Endothelial cell (in vitro differentiated cells): Measurements from ENCODE around the gene RNASE7. TPM values are rescaled to one million over a fixed set of nuclear protein-coding genes. Genes with fewer than 3 reads are reported as not detected.
"Not testable (repeated sequence)": the region's sequence is repeated elsewhere in the genome, so short reads cannot be mapped to it uniquely, and the experiment has no call there.

Experiments used
- DNase-seq: peaks from one replicate; pipeline ENCODE4 v3.0.0; 2021; ENCODE audit warnings: low spot score
- H3K27ac Mint-ChIP-seq: one replicate; pipeline ENCODE4 v1.8.0; 2021; ENCODE audit warnings: mixed read lengths, inconsistent platforms; ENCODE audit not compliant: unreplicated experiment
- H3K27me3 Mint-ChIP-seq: one replicate; pipeline ENCODE4 v1.8.0; 2021; ENCODE audit warnings: mild to moderate bottlenecking, moderate library complexity, mixed read lengths, inconsistent platforms; ENCODE audit not compliant: unreplicated experiment
- H3K36me3 Mint-ChIP-seq: one replicate; pipeline ENCODE4 v1.8.0; 2021; ENCODE audit warnings: mild to moderate bottlenecking, low read depth, mixed read lengths, inconsistent platforms; ENCODE audit not compliant: unreplicated experiment
- H3K4me1 Mint-ChIP-seq: one replicate; pipeline ENCODE4 v1.8.0; 2021; ENCODE audit warnings: mild to moderate bottlenecking, mixed read lengths, inconsistent platforms; ENCODE audit not compliant: unreplicated experiment
- H3K4me3 Mint-ChIP-seq: one replicate; pipeline ENCODE4 v1.8.0; 2021; ENCODE audit warnings: mild to moderate bottlenecking, mixed read lengths, inconsistent platforms; ENCODE audit not compliant: unreplicated experiment
- H3K9me3 Mint-ChIP-seq: one replicate; pipeline ENCODE4 v1.8.0; 2021; ENCODE audit warnings: mixed read lengths, inconsistent platforms; ENCODE audit not compliant: unreplicated experiment
- total RNA-seq: library from RNA; stranded (reverse); fragmentation: NEBNext Ultra II Directional; extraction: Animal tissue kit (Norgen Biotek cat#: 25700); gene quantifications from one replicate; pipeline ENCODE4 v1.2.1, GENCODE V29; 2021; ENCODE audit not compliant: unreplicated experiment
- TF ChIP-seq, protein P1 (sequence below): fragments of 200-600 bp; sonication (generic); IDR thresholded peaks from one replicate; pipeline ENCODE4 v1.5.0; 2021; ENCODE audit warnings: antibody characterized with exemption; ENCODE audit not compliant: unreplicated experiment

RNASE7 gene
- total RNA-seq, 1 donor from 2014 or later, result not detected

DNA sequence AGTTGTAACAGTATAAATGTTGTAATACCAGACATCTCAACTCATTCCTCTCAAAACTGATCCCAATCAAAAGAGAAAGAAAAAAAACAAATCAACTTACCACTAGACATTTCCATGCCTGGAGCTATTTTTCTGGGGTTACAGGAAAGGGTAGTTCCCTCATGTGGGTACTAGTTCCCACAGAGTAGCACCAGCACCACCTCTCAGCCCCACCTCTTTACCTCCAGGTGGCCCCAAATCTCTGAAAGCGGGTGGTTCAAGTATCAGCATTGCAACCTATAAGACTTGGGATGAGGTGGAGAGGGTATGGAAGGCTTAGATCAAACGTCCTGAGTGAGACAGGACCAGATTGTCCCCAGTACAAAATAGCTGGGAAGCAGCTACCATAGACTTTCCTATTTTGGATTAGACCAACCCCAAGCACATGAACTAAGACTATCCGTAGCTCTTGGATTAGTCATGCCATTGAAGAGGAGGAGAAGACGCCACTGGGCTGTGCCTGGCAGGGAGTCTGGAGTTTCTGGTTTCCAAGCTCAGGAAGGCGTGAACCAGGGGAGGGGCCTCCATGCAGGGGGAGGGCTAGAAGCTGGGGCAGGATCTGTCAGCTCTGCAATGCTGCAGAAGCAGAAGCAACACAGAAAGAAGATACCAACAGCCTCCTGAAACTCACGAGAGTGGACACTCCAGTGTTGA is 43.3 kb upstream of the RNASE7 start, which contains the start of gene SLC39A2:
SLC39A2 (plus strand) TSS at position 620 of the 693 bp plus-strand sequence. CDS start 154 bp downstream, outside the sequence.
- H3K27ac Mint-ChIP-seq, result no peak within 1 kb of the TSS
- no peaks in the 10 kb centered on the region for H3K9me3 Mint-ChIP-seq

DNA sequence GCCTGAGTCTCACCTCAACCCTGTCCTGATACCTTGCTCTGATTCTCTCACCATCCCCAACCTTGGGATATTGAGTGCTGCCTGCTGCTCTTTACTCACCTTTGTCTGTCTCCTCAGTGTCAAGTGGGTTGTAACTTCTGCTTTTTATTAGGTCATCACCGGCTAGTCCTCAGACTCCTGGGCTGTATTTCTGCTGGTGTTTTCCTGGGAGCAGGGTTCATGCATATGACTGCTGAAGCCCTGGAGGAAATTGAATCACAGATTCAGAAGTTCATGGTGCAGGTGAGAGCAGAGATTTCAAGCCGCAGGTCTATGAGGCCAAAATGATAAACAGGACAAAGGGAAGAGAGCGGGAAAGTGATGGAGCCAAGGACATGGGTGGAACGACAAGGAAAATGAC is 42.6 kb upstream of the RNASE7 start:
- no peak for DNase-seq
- no peaks in the 10 kb centered on the region for H3K27me3 Mint-ChIP-seq
- H3K9me3 Mint-ChIP-seq, result no peaks in the 10 kb centered on the region
- H3K27ac Mint-ChIP-seq, result no peak overlapping the region
- no peak overlapping the region for H3K4me3 Mint-ChIP-seq
- peaks cover 11% of the 10 kb centered on the region for H3K36me3 Mint-ChIP-seq
- TF ChIP-seq, protein P1, sequence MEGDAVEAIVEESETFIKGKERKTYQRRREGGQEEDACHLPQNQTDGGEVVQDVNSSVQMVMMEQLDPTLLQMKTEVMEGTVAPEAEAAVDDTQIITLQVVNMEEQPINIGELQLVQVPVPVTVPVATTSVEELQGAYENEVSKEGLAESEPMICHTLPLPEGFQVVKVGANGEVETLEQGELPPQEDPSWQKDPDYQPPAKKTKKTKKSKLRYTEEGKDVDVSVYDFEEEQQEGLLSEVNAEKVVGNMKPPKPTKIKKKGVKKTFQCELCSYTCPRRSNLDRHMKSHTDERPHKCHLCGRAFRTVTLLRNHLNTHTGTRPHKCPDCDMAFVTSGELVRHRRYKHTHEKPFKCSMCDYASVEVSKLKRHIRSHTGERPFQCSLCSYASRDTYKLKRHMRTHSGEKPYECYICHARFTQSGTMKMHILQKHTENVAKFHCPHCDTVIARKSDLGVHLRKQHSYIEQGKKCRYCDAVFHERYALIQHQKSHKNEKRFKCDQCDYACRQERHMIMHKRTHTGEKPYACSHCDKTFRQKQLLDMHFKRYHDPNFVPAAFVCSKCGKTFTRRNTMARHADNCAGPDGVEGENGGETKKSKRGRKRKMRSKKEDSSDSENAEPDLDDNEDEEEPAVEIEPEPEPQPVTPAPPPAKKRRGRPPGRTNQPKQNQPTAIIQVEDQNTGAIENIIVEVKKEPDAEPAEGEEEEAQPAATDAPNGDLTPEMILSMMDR, result no peak
- peaks cover 15% of the 10 kb centered on the region for H3K4me1 Mint-ChIP-seq

More for the DNA sequence above, 43.3 kb upstream of the RNASE7 start, which contains the start of gene SLC39A2:
- Mint-ChIP-seq H3K27me3 (no peaks in the 10 kb centered on the region), H3K36me3 (peaks cover 14% of the 10 kb centered on the region), H3K4me3 (no peak within 1 kb of the TSS), H3K4me1 (peaks cover 14% of the 10 kb centered on the region)
- DNase-seq, result no peak
- TF ChIP-seq, protein P1, result no peak

- H3K27me3 Mint-ChIP-seq, result no peaks in the 10 kb centered on the region
- no peaks in the 10 kb centered on the region for H3K36me3 Mint-ChIP-seq
- no peak for DNase-seq
- TF ChIP-seq, protein P1, result no peak
- no peak overlapping the region for H3K27ac Mint-ChIP-seq
- H3K9me3 Mint-ChIP-seq, result no peaks in the 10 kb centered on the region
- H3K4me1 Mint-ChIP-seq, result peaks cover 7% of the 10 kb centered on the region
- no peak overlapping the region for H3K4me3 Mint-ChIP-seq
Measured at GRCh38 chr14:21001218-21001617, 40.9 kb upstream of the RNASE7 start.

DNA sequence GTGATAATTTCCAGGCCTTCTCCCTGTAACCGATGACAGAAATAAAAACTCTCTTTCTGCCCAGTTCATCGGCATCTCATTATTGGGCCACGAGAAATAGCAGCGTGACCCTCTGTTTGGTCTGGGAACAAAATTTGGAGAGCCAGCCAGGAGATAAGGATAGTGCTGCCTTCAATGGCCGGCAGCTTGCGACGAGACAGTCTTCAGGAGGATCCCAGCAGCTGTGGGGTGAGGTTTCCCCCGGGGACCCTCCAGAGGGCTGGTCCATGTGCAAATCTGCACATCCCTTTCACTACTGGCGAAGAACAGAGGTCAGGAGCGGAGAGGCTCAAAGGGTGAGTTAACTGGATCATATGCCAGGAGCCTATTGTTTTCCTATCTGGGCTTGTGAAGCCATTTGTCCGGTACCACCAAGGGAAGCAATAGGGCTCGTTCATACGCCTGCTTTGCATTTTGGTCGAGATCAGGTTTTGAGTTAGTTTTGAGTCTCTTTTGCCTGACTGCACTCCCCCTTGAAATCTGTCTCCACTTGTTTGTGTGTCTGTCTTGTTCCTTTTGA is 38.3 kb upstream of the RNASE7 start:
- Mint-ChIP-seq H3K4me3 (no peak overlapping the region), H3K27ac (no peak overlapping the region), H3K4me1 (peaks cover 2% of the 10 kb centered on the region), H3K27me3 (no peaks in the 10 kb centered on the region), H3K36me3 (no peaks in the 10 kb centered on the region), H3K9me3 (no peaks in the 10 kb centered on the region)
- no peak for DNase-seq
- TF ChIP-seq, protein P1, result no peak

GRCh38 chr14:21009721-21010120 is 32.4 kb upstream of the RNASE7 start:
- not testable (repeated sequence) for H3K36me3 Mint-ChIP-seq, H3K4me1 Mint-ChIP-seq, H3K4me3 Mint-ChIP-seq, H3K27me3 Mint-ChIP-seq, H3K27ac Mint-ChIP-seq, DNase-seq, H3K9me3 Mint-ChIP-seq
